Bronchus fibroblast of lung (primary cell): Measurements from ENCODE around the gene WFIKKN1. TPM values are rescaled to one million over a fixed set of nuclear protein-coding genes. Genes with fewer than 3 reads are reported as not detected.

Source experiments
- total RNA-seq: library from RNA; depleted of rRNA; stranded (reverse); fragments of >200 nt; gene quantifications from 2 replicates; pipeline ENCODE4 v1.2.3, GENCODE V29; 2015

The WFIKKN1 gene
- total RNA-seq: 0.30 and 0.50 TPM in 2 replicates

DNA sequence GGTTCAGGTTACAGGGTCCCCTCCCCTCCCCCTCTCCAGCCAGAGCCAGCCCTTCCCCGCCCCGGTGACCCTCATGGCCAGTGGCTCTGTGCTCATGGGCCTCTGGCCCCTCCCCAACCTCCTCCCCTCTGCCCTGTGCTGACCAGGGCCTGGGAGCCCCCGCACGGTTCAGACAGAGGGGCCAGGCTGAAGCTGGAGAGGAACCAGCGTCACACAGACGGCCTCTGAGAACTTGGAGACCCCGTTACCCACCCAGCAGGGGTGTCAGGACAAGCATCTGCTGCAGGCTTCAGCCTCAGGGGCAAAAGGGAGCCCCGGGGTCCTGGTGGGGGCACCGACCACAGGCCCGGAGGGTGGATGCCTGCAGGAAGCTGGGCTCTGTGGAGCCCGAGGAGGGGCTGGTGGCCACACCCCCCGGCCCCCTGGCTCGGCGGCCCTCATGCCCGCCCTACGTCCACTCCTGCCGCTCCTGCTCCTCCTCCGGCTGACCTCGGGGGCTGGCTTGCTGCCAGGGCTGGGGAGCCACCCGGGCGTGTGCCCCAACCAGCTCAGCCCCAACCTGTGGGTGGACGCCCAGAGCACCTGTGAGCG, at the start of gene WFIKKN1:
WFIKKN1 (plus strand) TSS at position 171 of the 591 bp plus-strand sequence; CDS start at position 440, 269 bp downstream.

DNA sequence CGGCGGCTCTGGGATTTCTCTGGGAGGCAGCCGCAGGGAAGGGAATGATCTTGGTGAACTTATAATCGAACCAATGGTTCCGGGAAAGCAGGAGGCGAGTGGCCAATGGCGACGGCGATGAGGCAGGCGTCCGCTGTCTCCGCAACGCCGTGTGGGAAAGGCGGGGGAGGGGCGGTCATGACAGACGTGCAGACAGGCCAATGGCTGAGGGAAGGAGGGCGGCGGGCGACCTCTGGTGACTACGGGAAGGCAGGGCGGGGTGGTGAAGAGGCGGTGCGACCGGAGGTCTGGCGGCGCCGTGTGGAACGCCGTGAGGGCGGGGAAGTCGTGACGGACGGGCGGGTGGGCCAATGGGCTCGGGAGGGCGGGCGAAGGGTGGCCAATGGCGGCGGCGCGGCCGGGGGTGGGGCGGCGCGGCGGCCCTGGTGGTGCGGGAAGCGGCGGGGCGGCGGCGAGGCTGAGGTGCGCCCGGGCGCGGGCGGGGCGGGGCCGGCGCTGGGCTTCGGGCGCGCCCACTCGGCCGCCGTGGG, 41.1 kb upstream of the WFIKKN1 start, which contains the start of gene RAB40C:
RAB40C (plus strand) TSS at position 409 of the 530 bp plus-strand sequence. CDS start 226 bp downstream, outside the sequence.

DNA sequence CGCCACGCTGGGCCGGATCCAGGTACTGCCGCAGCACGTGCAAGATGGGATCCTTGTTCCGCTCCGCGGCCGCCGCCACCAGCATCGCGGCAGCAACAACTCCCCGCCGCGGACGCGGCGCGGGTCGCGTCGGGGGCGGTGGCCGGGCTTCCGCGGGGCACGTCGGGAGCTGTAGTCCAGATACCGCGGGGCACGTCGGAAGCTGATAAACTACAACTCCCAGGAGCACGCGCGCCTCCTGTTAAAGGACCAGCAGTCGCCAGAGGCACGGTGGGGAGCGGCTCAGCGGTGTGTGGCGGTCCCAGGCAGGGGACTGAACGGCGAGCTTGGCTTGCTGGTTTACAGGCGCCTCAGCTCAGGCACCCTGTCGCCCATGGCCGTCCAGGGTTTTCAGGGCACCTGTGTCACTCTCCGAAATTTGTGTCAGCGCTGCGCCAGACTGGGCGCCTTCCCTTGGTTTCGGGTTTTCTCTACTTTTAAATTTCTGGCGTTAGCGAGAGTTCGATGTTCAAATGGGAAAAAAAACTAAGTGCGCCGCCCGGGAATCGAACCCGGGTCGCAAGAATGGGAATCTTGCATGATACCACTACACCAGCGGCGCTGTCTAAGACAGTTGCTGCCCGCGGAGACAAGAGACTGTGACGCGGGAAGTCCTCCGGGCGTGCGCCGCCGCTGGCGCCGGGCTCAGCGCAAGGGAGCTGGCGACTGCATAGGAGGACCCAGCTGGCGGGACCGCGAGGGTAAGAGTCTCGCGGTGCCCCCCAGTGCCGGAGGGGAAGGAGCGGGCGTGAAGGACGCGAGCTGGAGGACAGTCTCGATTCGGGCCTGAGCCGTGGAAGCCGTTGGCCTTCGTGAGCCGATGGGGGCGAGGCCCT, 5.7 kb downstream of the WFIKKN1 start, which contains the start of gene METTL26:
METTL26 (minus strand) TSS at position 100 of the 875 bp plus-strand sequence; CDS start at position 85, 15 bp downstream.

DNA sequence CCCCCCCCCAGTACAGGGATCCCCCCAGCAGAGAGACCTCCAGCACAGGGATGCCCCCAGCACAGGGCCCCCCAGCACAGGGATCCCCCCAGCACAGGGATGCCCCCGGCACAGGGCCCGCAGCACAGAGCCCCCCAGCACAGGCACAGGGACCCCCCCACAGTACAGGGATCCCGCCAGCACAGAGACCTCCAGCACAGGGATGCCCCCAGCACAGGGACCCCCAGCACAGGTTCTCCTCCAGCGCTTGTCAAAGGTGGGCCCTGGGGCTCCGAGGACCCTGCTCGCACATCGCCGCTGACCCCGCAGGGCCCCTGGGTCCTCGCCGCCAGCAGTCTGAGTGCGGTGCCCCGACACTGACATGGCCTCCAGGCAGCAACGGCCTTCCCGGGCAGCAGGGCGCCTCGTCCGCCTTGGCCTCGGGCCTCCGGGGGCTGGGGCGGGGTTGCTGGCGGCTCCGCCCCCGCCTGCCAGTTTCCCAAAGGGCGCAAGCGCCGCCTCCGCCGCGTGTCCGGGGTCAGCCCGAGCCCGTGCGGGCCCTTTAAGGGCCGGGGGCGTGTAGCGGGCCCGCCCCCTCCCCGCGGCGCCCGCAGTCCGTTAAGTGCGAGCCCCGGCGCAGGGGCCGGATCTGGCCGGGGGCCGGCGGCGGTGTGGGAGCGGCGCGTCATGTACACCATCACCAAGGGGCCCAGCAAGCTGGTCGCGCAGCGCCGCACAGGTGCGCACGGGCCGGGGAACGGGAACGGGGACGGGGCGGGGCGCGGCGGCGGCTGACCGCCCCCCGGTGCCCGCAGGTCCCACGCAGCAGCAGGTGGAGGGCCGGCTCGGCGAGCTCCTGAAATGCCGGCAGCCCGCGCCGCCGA, 10.8 kb downstream of the WFIKKN1 start, which contains the start of gene MCRIP2:
MCRIP2 (plus strand) TSS at position 503 of the 863 bp plus-strand sequence; CDS start at position 667, 164 bp downstream.

DNA sequence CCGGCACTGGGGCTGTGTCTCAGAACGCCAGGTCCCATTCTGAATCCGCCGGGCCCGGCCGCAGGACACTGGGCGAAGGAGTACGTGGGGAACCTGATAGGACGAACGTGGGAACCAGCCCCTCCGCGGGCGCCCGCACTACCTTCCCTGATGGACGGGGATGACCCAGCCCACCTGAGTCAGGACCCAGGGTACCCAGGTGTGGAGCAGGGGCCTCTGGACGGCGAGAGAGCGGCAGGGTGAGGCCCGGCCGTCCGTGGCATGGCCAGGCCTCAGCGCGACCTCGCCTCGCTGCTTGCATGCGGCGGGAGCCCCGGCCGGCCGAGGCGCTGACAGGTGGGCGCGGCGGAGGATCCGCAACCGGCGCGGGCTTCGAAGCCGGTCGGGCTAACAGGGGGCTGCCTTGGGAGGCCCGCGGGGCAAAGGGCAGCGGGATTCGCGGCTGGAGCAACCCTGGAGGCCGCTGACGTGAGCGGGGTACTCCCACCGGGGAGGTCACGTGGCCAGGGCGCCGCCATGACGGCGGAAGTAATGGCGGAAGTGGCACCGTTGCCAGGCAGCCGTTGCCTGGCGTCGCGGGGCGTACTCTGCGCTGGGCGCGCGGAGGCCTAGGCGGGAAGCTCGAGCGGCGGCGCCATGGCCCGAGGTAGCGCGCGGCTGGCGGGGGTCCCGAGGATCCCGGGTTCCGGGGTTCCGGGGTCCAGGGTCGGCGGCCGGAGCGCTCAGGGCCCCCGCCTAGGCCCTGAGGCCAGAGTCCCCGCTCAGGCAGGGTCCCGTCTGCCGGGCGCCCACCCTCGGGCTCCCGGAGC, 18.2 kb downstream of the WFIKKN1 start, which contains the start of gene WDR90:
WDR90 (plus strand) TSS at position 585 of the 809 bp plus-strand sequence; CDS start at position 637, 52 bp downstream.

DNA sequence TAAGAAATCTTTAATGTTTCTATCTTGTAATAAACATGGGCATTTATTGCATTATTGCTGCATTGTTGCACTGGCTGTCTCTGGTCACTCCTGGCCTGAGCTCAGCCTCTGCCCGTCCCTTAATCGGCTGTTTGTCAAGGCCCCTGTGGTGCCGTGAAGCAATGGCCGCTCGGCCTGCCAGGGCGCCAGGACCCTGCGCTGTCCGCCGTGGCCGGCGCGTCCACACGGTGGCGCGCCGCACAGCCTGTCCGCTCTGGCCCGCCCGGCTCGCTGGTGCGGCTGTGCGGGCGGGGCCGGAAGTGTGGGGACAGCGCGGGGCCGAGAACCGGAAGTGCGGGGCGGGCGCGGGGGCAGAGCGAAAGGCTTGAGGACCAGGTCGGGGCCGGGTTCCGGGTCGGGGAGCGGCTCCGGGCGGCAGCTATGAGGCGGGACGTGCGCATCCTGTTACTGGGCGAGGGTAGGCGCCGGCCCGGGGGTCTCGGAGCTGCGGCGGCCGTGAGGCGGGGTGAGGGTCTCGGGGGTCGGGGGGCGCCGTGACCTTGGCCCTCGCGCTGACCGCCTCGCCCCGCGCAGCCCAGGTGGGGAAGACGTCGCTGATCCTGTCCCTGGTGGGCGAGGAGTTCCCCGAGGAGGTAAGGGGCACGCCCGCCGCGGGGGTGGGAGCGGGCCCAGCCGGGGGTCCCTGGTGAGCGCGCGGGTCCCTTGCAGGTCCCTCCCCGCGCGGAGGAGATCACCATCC, 37.2 kb downstream of the WFIKKN1 start, which contains the start of gene RHOT2:
RHOT2 (plus strand) TSS at position 353 of the 739 bp plus-strand sequence; CDS start at position 421, 68 bp downstream.

GRCh38 chr16:674968-675883, 44.4 kb downstream of the WFIKKN1 start, which contains the start of gene RHBDL1:
RHBDL1 (plus strand) TSS chr16:675671; CDS start chr16:675791, 120 bp downstream.

GRCh38 chr16:679814-680624, 49.2 kb downstream of the WFIKKN1 start, which contains the start of gene STUB1:
STUB1 (plus strand) TSS chr16:680410; CDS start chr16:680526, 116 bp downstream.

Other genes with a start within 250 kb of the WFIKKN1 start
- gene PGAP6, start 249.0 kb upstream of the WFIKKN1 start, total RNA-seq: 41.5 and 49.5 TPM in 2 replicates
- 158 and 175 TPM in 2 replicates for gene NME4, start 233.8 kb upstream of the WFIKKN1 start, total RNA-seq
- gene DECR2, start 229.1 kb upstream of the WFIKKN1 start, total RNA-seq: 21.5 and 24.1 TPM in 2 replicates
- gene RAB11FIP3, start 205.3 kb upstream of the WFIKKN1 start, total RNA-seq: 15.3 and 17.5 TPM in 2 replicates
- 32.6 and 39.8 TPM in 2 replicates for gene CAPN15, start 103.3 kb upstream of the WFIKKN1 start, total RNA-seq
- gene PRR35, start 70.6 kb upstream of the WFIKKN1 start, total RNA-seq: not detected in 2 replicates
- gene NHLRC4, start 64.0 kb upstream of the WFIKKN1 start, total RNA-seq: 0.50 and 0.59 TPM in 2 replicates
- gene PIGQ, start 61.0 kb upstream of the WFIKKN1 start, total RNA-seq: 29.1 and 37.9 TPM in 2 replicates
- 18.1 and 22.2 TPM in 2 replicates for gene RAB40C, start 40.9 kb upstream of the WFIKKN1 start, total RNA-seq
- 209 and 228 TPM in 2 replicates for gene METTL26, start 5.3 kb downstream of the WFIKKN1 start, total RNA-seq
- 21.4 and 23.2 TPM in 2 replicates for gene MCRIP2, start 10.8 kb downstream of the WFIKKN1 start, total RNA-seq
- gene WDR90, start 18.4 kb downstream of the WFIKKN1 start, total RNA-seq: 13.3 and 14.9 TPM in 2 replicates
- 56.0 and 63.4 TPM in 2 replicates for gene RHOT2, start 37.1 kb downstream of the WFIKKN1 start, total RNA-seq
- 0.50 and 1.5 TPM in 2 replicates for gene RHBDL1, start 44.7 kb downstream of the WFIKKN1 start, total RNA-seq
- 213 and 221 TPM in 2 replicates for gene STUB1, start 49.4 kb downstream of the WFIKKN1 start, total RNA-seq
- gene JMJD8, start 53.3 kb downstream of the WFIKKN1 start, total RNA-seq: 58.3 and 69.4 TPM in 2 replicates
- 12.3 and 13.2 TPM in 2 replicates for gene WDR24, start 59.4 kb downstream of the WFIKKN1 start, total RNA-seq
- 0.17 and 0.45 TPM in 2 replicates for gene FBXL16, start 74.8 kb downstream of the WFIKKN1 start, total RNA-seq
- gene METRN, start 84.1 kb downstream of the WFIKKN1 start, total RNA-seq: 49.1 and 68.7 TPM in 2 replicates
- gene ANTKMT, start 90.2 kb downstream of the WFIKKN1 start, total RNA-seq: 30.3 and 33.7 TPM in 2 replicates
- 0.67 and 1.5 TPM in 2 replicates for gene CCDC78, start 95.5 kb downstream of the WFIKKN1 start, total RNA-seq
- 13.1 and 14.0 TPM in 2 replicates for gene HAGHL, start 96.1 kb downstream of the WFIKKN1 start, total RNA-seq
- gene CIAO3, start 110.0 kb downstream of the WFIKKN1 start, total RNA-seq: 22.0 and 26.4 TPM in 2 replicates
- under 0.01 TPM in 1 of 2 replicates, not detected in the other for gene MSLN, start 129.7 kb downstream of the WFIKKN1 start, total RNA-seq
- gene RPUSD1, start 157.4 kb downstream of the WFIKKN1 start, total RNA-seq: 29.1 and 36.0 TPM in 2 replicates
- gene CHTF18, start 157.6 kb downstream of the WFIKKN1 start, total RNA-seq: 29.8 and 32.7 TPM in 2 replicates
- gene GNG13, start 169.7 kb downstream of the WFIKKN1 start, total RNA-seq: not detected in 2 replicates